Stimulated activated CD4-positive, alpha-beta T cell treated with anti-CD3 and anti-CD28 coated beads, Interleukin-2, amount 100 ng/mL, for 24 hours (primary cell): ENCODE results near the gene MUC6.

Experiments used
- DNase-seq, 2 donors: peaks; one replicate each; pipeline ENCODE4 v3.0.0-alpha.2; 2020

Gene MUC6

DNA sequence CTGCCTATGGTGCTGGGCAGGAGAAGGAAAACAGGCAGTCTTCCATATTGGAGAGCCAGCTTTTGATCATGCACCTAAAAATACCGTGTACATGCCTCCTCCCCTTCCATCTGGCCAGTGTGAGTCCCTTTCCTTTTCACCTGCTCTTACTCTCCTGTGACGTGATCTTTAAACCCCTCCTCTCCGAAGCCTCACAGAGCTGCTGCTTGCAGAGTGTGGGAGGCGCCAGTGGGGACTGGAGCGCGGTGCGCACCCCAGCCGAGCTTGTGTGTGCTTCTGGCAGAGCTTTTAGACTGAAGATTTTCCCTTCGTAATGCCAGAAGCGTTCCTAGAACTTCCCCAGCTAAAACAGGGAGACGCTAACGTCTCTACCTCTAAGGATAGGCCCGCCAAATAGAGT is 29.8 kb downstream of the MUC6 start:
- DNase-seq, result no peak

DNA sequence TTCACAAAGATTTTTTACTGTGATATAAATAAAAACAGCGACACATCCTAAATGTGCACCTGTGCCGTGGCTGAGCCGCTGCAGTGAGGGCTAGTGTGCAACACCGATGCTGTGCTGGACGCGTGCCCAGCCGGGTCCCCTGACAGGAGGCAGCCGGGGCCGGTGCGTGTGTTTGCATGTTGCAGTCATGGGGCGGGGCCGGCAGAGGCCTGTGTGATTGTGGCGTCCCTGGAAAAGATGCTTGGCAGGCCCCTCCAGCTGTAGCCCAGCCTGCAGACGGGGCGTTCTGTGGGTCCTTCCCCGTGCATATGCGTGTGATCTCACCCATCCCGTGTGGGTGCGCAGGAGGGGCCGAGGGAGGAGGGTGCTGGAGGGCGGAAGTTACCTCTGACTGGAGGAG is 30.6 kb downstream of the MUC6 start:
- DNase-seq, result no peak

DNA sequence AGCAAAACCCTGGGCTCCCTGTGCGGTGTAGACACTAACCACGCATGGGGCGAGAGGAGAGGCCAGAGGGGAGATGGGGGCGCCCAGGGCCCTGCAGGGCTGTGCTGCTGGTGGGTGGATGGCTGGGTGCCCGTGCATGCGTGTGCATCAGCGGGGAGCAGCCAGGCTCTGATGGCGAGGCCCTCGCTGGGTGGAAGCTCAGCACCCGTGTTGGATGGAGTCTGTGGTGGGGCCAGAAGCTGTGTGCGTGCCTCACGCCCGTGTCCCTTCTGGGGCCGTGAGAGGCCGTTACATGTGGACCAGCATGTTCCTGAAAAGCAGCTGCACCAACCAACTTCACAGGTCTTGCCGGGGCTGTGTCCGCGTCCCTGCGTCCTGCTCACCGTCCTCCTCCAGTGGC is 33.4 kb downstream of the MUC6 start:
- no peak for DNase-seq

DNA sequence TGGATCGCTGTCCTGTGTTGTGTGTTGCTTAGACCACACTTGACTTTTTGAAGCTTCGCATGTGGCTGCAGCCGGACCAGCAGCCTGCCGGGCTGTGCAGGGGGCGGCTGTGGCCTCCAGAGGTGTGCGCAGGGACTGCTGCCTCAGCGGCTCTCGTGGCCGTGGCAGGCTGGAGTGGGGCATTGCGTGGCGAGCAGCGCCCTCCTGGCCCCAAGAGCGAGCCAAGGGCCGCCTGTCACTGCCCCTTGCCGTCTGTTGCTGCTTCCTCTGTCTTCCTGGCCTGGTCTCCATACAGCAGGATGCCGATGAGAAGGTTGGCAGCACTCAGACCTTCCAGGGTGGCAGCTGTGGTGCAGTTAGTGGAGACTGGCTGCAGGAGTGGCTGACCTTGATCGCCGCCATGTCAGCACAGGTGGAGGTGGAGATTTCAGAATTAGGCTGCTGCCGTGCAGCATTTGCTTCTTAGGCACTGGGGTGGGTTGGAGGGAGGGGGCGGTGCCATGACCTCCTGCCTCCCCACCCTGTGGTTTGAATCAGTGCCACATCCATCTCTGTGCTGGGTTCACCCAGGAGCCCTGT is 34.0 kb downstream of the MUC6 start:
- no peak for DNase-seq

DNA sequence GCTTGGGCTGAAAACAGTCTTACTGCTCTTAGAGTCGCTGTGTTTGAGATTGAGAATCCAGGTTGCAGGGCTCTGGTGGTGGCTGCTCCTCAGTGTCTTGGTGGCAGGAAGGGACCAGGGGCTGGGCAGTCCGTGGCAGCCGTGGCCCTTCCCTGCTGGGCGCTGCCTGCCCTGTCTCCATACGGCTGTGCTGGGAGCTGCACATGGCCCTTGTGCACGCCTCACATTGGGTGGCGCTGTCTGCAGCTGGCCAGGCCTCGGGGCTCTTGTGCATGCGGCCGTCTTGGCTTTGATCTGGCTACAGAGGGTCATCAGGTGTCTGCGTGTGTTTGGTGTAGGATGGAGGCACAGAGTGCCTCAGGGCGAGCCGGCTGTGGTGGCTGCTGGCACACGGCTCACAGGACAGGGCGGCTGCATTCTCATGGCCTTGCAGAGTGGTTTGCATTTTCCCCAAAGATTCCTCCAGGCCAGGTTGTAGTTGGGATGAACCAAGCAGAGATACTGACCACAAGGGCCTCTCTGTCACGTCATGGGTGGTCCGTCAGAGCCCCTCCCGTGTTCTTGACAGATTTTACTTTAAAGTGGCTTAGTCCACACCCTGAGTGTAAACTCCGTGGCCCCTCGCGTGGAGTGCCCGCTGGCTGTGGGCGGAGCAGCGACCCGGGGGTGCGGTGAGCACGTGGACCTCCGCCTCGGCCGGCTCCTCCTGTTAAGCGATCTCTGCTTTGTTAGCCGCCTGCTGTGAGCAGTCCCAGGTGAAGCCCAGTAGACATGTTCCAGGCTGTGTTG is 34.7 kb downstream of the MUC6 start:
- no peak for DNase-seq

DNA sequence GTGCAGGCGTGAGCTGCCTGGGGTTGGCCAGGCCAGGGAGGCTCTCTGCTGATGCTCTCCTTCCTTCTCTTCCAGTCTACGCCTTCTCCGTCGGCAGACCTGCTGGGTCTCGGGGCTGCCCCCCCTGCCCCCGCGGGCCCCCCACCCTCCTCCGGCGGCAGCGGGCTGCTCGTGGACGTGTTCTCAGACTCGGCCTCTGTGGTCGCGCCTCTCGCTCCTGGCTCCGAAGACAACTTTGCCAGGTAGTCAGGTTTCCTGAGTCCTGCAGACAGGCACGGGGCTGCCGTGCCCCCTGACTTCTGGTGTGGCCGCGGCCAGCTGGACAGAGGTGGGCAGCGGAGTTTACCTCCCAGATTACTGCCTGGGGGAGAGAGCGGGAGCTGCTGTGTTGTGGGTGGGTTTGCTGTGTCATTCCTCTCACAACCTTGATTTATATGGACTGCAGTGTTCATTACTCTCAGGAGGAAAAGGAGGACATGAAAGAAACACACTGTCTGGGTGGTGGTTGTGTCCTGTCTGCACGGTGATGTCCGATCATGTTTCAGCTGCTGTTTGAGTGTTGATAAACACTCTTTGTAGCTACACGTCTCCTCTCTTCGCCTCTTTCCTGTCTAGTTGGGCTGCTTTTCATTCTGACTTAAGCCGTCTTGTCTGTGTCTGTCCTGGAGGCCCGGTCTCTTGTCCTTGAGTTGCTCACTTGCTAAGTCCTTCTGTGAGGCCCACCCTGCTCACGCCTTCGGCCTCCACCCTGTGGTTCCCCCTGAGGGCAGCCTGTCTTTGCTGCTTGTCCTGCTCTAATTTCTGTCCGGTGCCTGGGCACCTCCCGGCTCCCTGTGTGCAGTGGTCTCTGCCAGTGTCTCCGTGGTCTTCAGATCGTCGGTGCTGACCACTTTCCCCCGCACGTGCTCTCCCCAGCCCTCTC is 35.9 kb downstream of the MUC6 start:
- no peak for DNase-seq

DNA sequence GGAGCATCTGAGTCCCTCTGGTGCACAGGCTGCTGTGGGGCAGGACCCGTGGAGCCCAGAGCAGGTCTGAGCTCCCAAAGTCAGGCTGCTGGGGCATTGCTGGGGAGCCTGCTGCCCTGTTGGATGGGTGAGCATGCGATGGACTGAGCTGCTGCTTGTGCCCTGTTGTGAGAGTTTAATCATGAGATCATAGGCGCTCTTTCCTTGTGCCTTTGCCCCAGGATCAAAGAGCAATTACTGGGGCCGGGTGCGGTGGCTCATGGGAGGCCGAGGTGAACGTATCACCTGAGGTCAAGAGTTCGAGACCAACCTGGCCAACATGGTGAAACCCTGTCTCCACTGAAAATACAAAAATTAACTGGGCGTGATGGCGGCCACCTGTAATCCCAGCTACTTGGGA is 37.5 kb downstream of the MUC6 start:
- DNase-seq, result no peak

DNA sequence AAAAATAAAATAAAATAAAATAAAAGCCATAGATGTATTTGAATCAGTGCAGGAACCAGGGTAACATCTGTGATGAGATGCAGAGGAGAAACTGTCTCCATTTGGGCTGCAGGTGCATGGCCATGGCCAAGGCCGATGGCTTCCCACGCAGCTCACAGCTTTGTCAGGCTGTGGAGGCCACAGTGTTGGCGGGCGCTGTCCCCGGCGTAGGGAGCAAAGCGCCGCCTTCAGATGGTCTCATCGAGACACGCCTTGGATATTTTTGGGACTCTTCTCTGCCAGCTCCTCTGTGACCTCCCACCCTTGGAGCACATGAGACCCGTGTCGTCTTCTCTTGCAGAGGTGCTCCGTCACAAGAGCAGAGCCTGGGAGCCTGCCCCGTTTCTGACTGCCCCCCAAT is 38.6 kb downstream of the MUC6 start:
- DNase-seq, result no peak

DNA sequence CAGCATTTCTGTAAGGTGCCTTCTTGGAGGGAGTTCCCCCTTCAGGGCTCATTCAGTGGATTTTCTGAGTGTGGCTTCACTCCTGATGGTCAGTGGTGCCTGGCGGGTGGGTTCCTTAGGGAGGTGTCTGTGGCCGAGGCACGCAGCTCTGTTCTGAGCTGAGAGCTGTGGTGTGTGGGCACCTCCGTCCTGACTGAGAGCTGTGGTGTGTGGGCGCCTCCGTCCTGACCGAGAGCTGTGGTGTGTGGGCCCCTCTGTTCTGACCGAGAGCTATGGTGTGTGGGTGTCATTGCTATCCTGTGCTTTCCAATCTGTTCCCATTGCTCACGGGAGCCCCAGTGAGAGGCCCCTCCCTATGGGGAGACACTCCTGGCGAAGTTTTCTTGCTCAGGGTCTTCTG is 39.8 kb downstream of the MUC6 start:
- no peak for DNase-seq

DNA sequence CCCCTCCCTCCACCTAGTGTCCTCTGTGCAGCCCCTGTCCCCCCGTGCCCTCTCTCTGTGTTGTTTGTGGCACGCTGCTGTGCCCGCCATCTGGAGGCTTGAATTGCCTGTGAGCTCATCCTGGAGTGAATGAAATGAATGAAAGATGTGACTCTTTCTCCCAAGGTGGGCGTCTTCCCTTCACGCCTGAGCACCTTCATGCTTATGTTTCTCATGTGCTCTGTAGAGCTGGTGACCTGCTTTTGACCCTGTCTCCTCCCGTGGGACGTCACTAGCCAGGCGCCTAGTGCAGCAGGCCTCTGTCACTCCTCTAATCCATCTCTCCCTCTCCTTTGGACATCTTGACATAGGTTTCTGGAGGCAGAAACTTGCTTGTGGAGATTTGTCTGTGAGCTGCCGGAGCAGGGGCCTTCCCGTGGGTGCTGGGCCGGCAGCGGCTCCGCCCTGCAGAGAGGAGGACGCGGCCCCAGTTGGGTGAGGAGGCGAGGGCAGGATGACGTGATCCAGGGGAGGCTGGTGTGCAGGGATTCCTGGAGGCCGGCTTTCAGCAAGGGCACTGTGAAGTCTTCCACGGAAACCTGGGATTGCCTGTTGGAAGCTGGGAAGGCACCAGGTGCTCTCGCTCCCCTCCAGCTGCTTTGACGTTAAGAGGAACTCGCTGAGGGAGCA is 40.6 kb downstream of the MUC6 start:
- DNase-seq, result no peak

DNA sequence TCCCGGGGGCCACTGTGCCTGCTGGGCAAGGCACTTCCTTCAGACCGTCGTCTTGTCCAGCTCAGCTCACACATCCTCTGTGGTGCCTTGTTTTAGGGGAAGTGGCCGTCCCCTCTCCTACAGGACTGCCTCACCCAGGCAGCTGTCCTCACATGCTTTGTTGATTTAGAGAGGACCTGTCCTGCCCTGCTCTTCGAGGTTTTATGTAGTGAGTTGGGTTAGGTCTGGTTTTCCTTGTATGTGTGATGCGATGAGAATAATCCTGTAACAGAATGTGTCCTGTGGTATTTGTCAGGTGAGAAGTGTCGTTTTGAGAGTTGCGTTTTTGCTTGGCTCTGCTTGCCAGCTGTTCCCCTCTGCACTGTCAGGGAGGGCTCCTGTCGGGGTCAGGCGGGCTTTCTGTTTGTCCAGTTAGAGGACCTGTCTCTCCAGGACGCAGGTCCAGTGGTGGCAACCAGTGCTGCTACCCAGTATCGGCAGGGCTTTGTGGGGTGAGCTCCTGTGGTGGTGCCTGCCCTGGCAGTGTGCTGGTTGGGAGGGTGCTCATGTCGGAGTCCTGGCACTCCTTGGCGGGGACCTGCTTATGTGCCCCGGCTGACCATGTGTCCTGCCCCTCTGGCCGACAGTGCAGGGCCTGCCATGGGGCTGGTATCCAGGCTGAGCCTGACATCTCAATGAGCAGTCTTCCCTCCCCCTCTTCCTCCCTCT is 41.3 kb downstream of the MUC6 start:
- DNase-seq, result no peak

DNA sequence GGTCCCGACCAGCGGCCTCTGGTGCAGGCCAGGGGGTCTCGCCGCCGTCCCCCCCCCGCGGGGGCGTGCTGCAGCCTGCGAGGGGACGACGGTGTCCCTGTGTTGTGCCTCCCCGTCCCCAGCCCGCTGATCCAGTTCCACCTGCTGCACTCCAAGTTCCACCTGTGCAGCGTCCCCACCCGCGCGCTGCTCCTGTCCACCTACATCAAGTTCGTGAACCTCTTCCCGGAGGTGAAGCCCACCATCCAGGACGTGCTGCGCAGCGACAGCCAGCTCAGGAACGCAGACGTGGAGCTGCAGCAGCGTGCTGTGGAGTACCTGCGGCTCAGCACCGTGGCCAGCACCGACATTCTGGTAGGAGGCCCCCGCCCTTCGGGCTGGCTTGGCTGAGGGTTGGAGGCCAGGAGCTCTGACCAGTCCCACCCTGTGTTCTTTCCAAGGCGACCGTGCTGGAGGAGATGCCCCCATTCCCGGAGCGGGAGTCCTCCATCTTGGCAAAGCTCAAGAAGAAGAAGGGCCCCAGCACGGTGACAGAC is 42.8 kb downstream of the MUC6 start:
- no peak for DNase-seq

DNA sequence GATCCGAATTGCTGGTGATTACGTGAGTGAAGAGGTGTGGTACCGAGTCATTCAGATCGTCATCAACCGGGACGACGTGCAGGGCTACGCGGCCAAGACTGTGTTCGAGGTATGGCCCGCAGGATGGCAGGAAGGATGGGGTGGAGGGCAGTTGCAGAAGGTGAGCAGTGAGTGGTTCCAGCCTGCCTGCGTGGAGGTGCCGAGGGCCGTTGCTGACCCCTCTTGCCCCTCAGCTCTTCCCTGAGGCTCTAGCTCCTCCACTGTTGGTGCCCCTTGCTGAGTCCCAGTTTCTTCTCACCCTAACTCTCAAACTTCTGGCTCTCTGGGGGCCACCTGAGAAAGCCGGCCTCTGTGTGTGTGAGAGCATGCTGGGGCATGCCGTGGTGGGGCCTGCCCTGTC is 43.9 kb downstream of the MUC6 start:
- DNase-seq, result no peak

DNA sequence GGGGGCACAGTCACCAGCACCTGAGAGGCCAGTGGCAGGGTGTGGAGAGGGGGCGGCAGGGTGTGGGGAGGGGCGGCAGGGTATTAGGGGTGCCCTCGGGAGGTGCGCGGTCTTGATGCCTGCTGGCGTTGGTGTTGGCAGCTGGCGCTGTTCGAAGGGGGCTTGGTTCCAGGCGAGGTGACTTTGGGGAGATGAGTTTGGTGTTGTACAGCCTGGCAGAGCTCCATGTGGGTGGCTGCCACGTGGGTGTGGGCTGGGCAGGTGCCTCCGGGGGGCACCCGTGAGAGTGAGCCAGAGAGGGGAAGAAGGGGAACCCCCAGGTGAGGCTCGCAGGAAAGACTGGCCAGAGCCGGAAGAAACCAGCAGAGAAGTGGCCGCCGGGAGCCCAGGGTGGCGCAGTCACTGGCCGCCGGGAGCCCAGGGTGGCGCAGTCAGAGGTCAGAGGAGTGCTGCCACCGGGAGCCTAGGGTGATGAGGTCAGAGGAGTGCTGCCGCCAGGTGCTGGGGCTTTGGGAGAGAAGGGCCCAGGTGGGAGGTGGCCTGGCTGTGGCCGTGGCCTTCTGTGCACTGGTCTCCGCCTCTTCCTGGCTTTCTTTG is 44.7 kb downstream of the MUC6 start:
- no peak for DNase-seq

DNA sequence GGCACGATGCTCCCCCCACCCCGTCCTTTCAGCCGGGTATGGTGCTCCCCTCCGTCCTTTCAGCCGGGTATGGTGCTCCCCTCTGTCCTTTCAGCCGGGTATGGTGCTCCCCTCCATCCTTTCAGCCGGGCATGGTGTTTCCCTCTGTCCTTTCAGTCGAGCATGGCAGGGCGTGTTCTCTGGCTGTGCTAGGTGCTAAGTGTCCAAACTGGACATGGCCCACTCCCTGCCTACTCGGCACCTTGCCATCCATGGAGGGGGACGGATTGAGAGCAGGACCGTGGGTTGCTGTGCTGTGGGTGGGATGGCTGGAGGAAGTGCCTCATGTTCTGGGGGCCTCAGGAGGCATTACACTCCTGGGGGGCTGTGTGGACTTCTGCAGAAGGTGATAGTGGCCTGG is 45.5 kb downstream of the MUC6 start:
- DNase-seq, result no peak

DNA sequence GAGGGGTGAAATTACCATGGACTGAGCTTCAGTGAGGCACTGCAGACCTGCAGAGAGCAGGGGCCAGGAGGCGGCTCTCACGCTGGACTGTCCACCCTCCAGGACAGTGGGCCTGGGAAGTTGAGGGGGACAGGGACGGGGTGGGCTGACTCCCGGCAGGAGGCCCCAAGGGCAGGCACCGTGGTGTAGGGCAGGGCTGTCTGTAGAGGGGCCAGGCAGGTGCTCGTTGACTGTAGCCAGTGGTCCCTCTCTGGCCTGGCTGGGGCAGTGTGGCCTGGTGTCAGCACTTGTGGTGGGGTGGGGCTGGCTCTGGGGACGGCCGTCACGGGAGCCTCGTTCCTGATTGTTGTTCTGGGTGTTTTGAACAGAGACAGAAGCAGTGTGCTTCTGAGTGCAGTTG is 46.4 kb downstream of the MUC6 start:
- no peak for DNase-seq

DNA sequence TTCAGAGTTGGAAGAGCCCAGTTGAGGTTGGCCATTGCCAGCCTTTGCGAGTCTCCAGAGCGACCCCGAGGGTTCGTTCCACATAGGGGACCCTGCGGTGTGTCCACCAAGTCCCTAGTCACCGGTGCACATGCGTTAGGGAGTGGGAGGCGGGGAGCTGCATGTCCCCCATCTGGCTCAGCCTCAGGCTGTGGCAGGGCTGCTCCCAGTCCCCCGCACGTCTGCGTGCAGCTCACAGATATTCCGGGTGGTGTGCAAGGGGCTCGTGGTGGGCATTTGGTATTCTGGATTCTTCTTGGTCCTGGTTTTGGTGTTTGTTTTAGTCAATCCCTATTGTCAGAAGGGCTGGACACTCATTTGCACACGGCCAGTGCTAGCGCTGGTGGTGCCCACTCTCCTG is 48.8 kb downstream of the MUC6 start:
- no peak for DNase-seq

DNA sequence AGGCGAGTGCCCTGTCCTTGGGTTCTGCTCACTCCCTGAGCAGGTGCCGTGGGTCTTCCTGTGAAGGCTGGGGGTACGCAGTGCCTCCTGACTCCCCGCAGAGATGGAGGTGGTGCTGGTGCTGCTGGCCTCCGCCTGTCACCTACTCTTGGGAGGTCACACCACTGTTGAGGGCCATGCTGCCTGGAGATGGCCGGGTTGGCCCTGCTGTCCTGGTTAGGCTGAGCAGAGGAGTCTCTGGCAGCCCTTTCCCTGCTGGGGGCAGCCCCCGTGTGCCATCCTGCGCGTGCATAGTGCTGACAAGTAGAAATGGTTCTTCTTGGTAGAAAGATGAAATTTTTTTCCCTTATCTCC is 49.6 kb downstream of the MUC6 start:
- no peak for DNase-seq

DNA sequence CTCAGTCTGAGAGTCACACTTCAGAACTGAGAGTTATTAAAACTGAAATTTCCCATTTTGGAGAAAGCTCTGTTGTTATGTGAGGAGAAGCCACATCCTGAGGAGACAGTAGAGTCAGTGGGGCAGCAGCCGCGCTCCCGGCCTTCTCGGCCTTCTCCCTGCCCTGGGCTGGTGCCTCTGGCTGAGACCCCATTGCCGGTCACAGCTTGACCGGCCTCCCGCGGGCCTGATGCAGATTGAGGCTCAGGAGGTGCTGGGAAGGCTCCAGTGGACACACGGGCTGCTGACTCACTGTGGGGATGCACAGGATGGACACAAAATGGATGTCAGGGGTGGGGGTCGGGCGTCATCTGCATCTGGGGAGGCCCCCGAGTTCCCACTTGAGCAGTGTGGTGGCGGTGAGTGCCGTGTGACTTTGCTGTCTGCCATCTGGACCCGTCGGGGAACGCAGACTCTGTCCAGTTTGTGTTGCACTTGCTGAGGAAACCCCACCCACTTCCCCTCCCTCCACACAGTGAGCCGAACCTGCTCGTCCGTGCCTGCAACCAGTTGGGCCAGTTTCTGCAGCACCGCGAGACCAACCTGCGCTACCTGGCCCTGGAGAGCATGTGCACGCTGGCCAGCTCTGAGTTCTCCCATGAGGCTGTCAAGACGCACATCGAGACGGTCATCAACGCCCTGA is 50.1 kb downstream of the MUC6 start:
- no peak for DNase-seq

DNA sequence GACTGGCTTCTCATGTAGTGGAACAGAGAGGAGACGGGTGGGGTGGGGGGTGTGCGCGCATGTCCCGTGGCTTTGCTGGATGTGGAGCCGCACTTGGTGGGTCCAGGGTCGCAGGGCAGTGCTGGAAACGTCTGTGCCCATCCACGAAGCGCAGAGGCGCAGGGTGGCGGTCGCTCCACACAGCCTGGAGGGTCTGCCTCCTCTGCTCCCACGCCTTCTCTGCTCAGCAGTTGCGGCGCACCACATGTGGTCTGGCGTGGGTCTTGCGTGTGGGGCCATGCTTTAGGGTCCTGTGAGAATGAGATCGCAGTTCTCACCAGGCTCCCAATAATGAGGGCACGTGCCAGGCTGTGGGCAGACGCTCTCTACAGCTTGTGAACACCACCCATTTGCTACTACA is 50.7 kb downstream of the MUC6 start:
- no peak for DNase-seq

DNA sequence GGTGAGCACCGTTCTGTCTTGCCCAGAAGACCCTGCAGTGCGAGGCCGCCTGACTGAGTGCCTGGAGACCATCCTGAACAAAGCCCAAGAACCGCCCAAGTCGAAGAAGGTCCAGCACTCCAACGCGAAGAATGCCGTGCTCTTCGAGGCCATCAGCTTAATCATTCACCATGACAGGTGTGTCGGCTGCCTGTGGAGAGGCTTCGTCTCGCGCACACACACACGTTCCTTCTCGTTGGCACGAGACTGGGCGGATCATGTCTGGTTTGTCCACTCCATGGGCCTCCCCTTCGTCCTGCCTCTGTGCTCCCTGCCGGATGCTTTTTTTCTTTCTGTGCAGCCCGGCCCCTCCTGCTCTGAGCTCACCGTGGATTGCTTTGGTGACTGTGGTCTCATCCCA is 51.1 kb downstream of the MUC6 start:
- DNase-seq, result no peak

DNA sequence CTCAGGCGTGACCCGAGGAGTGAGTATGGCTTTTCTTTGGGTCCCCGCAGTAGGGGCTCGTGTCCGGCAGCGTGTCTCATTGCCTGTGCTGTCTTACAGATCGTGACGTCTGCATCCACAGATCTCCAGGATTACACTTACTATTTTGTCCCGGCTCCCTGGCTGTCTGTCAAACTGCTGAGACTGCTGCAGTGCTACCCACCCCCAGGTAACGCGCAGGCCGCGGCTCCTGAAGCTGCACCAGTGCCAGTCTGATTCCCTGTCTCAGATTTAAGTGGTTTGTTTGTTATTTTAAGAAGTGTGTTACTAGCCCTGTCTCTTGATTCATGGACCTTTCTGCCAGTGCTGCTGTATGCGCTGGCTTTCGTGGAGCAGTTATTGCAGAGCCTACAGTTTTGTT is 52.0 kb downstream of the MUC6 start:
- no peak for DNase-seq
